ENCODE data around the gene MECP2. TPM values are rescaled to one million over a fixed set of nuclear protein-coding genes. Genes with fewer than 3 reads are reported as not detected.
A peak's percentile ranks its signal among the peaks of the same experiment; 100 is the strongest.
"Not testable (repeated sequence)": the region's sequence is repeated elsewhere in the genome, so short reads cannot be mapped to it uniquely, and the experiment has no call there.

The MECP2 gene
- 29.0 TPM for polyA plus RNA-seq (ENCODE audit: insufficient read length)
- long read RNA-seq, donor 1, full-length matches to known transcripts, result 18 of 24 reads
- long read RNA-seq, donor 1, partial matches to known transcripts, result 6 of 24 reads
- long read RNA-seq, donor 1, other reads (novel, unspliced or antisense), result 0 of 24 reads
- long read RNA-seq, donor 2, full-length matches to known transcripts, result 11 of 18 reads
- long read RNA-seq, donor 2, partial matches to known transcripts, result 7 of 18 reads
- long read RNA-seq, donor 2, other reads (novel, unspliced or antisense), result 0 of 18 reads
- long read RNA-seq, donor 3, full-length matches to known transcripts, result 10 of 10 reads
- long read RNA-seq, donor 3, partial matches to known transcripts, result 0 of 10 reads
- long read RNA-seq, donor 3, other reads (novel, unspliced or antisense), result 0 of 10 reads
- long read RNA-seq, donor 4, partial matches to known transcripts, result 0 of 1 reads
- long read RNA-seq, donor 4, other reads (novel, unspliced or antisense), result 0 of 1 reads
- long read RNA-seq, donor 5, full-length matches to known transcripts, result 20 of 20 reads
- long read RNA-seq, donor 5, partial matches to known transcripts, result 0 of 20 reads
- long read RNA-seq, donor 5, other reads (novel, unspliced or antisense), result 0 of 20 reads
- long read RNA-seq, donor 6, full-length matches to known transcripts, result 9 of 14 reads
- long read RNA-seq, donor 6, partial matches to known transcripts, result 5 of 14 reads
- long read RNA-seq, donor 6, other reads (novel, unspliced or antisense), result 0 of 14 reads
- long read RNA-seq, donor 7, full-length matches to known transcripts, result 12 of 12 reads
- long read RNA-seq, donor 7, partial matches to known transcripts, result 0 of 12 reads
- long read RNA-seq, donor 7, other reads (novel, unspliced or antisense), result 0 of 12 reads
- long read RNA-seq, donor 8, full-length matches to known transcripts, result 3 of 3 reads
- long read RNA-seq, donor 8, partial matches to known transcripts, result 0 of 3 reads
- long read RNA-seq, donor 8, other reads (novel, unspliced or antisense), result 0 of 3 reads

DNA sequence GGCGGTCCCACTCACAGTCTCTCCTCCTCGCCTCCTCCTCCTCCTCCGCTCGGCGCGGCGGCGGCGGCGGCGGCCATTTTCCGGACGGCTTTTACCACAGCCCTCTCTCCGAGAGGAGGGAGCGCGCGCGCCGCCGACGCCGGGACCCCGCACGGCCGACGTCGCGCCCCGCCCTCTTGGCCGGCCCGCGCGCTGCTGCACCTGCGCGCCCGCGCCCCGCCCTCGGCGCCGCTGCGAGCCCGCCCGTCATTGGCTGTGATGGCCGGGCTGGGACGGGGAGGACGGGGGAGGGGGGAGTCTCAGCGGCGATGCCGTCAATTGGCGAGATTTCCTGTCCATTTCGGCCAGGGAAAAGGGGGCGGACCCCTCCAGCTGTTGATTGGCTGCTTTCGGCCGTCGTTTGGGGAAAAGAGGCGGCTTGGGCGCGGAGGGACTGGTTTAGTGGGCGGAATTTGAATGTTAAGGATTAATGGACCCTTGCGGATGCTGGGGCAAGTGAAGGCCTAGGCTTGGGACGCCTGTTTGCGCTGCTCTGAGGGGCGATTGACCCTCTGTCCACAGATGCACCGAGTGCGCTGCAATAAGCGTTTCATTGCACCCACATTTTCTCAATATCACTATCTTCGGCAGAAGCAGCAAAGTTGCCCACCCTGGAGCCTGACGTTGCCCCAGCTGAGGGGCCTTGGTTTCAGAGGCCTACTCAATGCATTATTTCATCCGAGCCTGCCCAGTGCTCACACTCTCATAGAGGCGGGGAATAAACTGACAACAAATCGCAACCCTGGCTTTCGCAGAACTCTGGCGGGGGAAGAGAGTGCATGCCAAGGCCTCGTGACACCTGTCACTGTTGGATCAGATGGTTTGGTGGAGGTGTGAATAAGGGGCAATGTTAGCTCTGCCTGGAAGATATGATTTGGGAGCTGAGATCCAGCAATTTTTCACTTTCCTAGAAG is at the start of gene MECP2:
MECP2 (minus strand) TSS at position 129 of the 953 bp plus-strand sequence.
- DNase-seq, result peak; percentile 91

DNA sequence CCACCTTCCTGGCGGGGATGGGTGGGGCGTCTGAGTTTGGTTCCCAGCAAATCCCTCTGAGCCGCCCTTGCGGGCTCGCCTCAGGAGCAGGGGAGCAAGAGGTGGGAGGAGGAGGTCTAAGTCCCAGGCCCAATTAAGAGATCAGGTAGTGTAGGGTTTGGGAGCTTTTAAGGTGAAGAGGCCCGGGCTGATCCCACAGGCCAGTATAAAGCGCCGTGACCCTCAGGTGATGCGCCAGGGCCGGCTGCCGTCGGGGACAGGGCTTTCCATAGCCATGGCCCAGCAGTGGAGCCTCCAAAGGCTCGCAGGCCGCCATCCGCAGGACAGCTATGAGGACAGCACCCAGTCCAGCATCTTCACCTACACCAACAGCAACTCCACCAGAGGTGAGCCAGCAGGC is 46.5 kb upstream of the MECP2 start, which contains the start of gene OPN1LW:
OPN1LW (plus strand) TSS at position 234 of the 400 bp plus-strand sequence; CDS start at position 275, 41 bp downstream.
- not testable (repeated sequence) for DNase-seq

DNA sequence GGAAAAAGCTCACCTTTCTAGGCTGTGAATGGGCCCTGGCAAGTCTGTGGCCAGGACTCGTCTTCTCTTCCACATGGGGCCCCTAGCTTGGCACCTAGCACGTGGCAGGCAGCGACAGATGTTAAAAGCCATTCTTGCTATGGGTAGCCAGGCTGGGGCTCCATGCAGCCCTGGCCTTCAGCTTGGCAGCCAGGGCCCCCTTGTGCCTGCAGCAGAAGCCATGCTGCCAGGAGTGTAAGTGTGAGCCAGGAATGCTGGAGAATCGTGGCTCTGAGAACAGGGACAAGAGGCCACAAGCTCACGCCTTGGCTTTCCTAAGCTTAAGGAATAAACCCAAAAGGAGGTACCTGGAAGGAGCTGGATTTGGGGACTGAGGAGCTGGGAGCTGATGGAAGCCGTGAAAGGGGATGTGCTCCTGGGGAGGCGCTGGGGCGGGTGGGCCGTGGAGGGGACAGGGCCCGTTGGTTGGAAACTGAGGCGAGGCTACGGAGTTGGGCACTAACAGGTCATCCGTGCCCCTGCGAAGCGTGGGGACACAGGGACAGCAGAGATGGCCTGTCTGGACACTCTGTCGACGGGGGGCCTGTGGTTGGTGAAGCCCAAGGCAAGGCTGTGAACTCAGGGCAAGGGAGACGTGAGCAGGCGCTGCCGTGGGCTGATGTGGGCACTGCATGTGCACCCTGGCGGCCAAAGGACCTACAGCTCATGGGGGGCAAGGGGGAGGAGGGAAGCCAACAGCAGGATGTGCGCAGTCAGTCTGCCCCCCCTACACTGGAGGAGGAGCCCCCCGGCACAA is 45.6 kb upstream of the MECP2 start:
- no peak for DNase-seq

DNA sequence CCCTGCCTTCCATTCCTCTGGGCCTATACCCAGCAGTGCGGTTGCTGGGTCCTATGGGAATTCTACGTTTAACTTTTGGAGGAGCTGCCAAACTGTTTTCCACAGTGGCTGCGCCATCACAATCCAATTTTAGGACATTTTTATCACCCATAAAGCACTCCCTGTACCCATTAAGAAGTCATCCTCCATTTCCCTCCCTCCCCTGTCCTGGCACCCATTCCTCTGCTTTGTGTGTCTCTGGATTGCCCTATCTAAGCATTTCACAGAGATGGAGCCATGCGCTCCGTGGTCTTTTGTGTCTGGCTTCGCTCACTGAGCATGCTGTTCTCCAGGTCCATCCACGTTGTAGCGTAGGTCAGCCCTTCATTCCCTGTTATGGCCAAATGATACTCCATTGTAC is 44.9 kb upstream of the MECP2 start:
- no peak for DNase-seq

DNA sequence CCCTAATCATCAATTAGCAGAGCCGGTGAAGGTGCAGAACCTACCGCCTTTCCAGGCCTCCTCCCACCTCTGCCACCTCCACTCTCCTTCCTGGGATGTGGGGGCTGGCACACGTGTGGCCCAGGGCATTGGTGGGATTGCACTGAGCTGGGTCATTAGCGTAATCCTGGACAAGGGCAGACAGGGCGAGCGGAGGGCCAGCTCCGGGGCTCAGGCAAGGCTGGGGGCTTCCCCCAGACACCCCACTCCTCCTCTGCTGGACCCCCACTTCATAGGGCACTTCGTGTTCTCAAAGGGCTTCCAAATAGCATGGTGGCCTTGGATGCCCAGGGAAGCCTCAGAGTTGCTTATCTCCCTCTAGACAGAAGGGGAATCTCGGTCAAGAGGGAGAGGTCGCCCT is 43.2 kb upstream of the MECP2 start:
- DNase-seq, result no peak

DNA sequence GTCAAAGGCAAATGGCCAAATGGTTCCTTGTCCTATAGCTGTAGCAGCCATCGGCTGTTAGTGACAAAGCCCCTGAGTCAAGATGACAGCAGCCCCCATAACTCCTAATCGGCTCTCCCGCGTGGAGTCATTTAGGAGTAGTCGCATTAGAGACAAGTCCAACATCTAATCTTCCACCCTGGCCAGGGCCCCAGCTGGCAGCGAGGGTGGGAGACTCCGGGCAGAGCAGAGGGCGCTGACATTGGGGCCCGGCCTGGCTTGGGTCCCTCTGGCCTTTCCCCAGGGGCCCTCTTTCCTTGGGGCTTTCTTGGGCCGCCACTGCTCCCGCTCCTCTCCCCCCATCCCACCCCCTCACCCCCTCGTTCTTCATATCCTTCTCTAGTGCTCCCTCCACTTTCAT is 42.7 kb upstream of the MECP2 start:
- no peak for DNase-seq

DNA sequence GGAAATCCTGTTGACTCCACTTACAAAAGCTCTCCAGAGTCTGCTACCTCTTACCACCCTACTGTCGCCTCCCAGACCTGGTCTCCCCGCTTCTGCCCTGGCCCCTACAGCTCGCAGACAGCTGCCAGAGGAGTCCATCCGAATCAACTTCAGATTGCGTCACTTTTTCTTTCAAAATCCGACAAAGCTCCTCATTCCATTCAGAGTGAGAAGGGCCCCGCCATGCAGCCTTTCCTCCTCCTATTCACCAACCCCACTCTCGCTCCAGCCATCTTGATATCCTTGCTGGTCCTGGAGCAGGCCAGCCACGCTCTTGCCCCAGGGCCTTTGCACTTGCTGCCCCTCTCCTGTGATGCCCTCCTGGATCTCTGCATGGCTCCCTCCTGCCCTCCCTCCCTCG is 41.3 kb upstream of the MECP2 start:
- no peak for DNase-seq

DNA sequence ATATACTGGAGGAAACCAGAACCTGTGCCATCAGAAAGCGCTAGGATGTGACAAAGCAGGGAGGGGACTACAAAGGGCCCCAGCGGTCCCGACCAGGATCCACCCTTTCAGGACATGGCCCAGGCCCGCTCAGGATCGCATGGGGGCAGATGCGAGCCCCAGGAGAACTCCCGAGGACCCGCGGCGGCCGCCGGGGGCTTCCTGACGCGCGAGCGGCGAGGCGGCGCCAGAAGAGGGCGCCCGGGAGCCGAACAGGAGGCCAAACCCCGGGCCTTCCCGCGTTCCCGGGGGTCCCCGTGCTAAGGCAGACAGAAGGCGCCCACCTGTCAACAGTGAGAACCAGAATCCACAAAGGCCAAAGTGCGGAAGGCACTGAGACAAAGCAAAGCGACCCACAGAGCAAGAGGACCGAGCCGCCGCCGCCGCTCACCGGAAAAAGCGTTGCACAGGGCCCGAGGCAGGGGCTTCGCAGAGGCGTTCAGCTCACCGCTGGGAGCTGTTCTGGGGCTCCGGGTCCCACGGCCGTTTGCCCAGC is 39.2 kb upstream of the MECP2 start:
- peak; percentile 64 for DNase-seq

DNA sequence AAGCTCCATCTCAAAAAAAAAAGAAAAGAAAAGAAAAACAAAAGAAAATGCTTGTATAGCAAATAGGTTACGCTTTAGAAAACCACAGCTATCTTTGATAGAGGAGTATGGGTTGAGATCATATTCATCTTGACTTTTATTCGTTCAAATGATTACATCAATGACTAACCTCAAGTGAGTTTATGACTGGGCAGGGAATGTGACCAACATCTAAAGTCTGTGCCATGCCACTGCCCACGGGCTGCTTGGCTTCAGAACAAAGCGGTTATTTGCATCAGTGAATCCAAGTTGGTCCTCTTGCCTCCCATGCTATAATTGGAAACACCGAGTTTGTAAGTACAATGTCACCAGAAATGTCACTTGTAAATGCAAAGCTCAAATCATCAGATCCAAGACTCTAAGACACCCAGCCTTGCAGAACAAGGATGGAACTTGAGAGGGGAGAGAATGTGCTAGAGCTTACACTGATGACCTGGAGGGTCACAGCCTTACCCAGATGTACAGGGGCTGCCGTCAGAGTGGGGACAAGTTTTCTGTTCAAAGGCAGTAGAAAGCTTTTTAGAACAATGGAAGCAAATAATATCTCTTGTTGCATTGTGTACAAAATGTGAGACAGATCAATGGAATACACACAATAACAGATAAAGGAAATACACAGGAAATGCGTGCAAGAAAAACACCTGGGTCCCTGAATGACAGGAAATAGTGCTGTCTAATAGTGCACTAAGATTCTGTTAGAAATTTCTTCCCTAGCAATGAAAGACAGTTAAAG is 38.1 kb upstream of the MECP2 start:
- no peak for DNase-seq

DNA sequence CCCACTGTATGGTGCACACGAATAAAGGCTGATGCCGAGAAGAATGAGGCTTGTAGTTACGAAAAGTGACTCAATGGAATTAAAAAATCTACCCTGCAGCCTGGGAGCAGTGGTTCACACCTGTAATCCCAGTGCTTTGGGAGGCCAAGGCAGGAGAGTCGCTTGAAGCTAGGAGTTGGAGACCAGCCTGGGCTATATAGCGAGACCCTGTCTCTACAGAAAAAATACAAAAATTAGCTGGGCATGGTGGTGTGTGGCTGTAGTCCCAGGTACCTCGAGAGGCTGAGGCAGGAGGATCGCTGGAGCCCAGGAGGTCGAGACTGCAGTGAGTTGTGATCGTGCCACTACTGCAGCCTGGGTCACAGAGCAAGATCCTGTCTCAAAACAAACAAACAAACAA is 34.8 kb upstream of the MECP2 start:
- DNase-seq, result no peak

DNA sequence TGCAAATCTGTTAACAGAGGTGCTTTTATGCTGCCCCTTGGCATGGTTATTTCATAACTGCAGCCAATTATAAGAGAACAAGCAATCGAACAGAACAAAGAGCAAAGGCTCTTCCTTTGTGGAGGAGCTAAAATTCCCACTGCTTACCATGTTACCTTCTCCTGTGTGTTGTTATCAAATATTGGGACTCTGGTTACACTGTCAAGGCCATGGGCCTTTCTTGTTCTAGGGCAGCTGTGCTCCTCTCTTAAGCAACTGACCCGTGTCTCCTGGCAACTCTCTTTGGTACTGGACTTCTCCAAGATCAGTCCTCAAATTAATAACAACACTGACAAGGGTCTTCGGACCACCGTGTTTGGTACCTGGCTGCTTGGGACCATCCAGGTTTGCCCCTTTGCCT is 34.4 kb upstream of the MECP2 start:
- no peak for DNase-seq

DNA sequence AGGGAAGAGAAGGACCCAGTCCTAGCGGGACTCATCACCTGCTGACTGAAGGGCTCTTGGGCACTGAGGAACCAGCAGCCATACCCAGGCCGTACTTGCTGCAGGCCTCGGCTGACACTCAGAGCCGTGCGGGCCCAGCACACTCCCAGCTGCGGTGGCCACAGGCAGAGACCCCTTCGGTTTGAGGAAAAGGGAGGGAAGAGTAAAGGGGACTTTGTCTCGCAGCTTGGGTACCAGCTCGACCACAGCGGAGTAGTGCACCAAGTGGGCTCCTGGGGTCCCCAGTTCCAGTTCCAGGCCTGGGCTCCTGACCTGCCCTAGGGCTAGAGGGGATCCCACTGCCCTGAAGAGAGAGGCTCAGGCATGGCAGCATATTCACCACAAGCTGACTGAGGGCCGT is 28.6 kb upstream of the MECP2 start:
- no peak for DNase-seq

DNA sequence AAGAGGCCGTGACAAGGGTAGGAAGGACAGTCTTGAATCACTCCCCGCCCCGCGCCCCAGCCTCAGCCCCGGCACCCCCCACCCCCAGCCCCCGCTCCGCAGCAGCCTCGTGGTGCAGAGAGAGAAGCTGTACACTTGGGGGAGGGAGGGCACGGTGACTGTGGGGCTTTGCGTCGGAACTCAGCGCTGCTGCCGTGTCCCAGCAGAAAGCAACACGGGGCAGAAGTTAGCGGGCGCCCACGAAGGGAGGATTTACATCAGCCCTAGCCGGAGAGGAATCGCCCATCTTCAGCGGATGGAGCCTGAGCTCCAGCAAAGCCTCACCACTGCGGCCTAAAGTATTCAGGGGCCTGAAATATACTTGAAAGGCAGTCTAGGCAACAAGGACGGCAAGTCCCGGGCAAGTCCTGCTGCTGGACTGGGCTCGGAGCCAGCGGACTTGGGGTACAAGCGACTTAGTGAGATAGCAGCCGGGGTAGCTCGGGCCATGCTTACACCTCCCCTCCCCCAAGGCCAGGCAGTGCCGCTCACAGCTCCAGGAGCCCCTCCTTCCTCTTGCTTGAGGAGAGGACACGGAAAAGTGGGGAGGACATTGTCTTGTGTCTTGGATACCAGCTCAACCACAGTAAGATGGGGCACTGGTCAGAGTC is 28.0 kb upstream of the MECP2 start:
- DNase-seq, result no peak

DNA sequence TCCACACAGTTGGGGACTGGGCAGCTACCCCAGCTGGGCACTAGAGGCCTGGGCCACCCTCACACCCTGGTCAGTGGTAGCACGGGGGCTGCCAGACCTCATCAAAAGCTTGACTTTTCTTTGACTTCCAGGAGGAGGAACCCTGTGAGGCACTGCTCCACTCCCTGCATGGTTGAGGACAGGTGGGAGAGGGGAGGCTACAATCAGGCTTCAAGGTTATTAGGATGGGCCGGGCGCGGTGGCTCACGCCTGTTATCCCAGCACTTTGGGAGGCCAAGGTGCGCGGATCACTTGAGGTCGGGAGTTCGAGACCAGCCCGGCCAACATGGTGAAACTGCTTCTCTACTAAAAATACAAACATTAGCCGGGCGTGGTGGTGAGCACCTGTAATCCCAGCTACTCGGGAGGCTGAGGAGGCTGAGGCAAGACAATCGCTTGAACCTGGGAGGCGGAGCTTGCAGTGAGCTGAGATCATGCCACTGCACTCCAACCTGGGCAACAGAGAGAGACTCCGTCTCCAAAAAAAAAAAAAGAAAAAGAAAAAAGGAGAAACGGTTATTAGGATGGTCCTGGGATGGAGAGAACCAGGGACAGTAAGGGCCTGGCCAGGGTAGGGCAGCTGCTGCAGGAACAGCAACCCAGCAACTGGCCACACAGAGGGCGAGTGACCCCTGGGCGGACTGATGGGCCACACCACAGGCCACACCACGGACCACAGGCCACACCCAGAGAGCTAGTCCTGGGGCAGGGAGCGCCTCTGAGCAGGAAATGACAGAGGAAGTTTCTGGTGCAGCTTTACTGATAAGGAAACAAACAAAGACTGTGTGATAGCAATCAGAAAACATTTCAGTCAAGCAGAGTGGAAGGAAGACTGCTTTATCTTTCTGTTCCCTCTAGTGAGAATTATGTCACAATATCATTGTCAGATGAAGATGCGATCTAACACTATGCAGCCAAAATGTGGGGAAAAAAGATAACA is 26.0 kb upstream of the MECP2 start:
- no peak for DNase-seq

DNA sequence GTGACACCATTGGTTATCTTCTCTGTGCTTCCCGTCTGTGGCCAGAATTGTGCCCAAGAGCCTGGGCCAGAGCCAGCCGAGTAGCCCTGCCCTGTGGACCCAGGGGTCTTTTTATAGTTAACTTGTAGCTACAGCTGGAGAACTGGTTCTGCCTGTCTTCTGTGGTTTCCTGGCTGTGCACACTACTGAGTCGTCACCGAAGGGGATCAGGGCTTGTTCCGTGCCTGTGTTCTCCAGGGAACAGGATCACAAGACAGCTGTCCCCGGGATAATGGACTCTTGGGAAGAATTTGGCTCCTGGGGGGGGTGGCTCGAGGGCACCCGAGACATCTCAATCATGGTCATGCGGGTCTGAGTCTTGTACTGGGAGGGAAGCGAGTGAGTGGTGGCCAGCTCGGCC is 24.4 kb upstream of the MECP2 start:
- DNase-seq, result no peak

DNA sequence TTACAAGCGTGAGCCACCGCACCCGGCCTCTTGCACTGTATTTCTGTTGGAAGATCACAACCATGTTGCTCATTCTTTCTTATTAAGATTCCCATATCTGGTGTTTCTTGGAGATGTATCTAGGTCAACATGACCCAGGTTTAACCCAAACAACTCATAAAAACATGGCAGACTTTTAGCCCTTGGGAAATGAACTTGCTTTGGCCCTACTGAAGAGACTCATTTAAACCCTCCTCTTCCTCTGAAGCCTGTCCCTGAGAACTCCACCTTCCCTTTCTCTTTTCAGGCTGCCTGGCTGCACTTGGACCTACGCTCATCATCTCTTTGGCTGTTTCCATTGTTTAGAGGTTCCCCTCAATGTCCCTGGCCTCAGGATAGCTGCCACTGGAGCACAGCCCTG is 23.7 kb upstream of the MECP2 start:
- DNase-seq, result no peak

DNA sequence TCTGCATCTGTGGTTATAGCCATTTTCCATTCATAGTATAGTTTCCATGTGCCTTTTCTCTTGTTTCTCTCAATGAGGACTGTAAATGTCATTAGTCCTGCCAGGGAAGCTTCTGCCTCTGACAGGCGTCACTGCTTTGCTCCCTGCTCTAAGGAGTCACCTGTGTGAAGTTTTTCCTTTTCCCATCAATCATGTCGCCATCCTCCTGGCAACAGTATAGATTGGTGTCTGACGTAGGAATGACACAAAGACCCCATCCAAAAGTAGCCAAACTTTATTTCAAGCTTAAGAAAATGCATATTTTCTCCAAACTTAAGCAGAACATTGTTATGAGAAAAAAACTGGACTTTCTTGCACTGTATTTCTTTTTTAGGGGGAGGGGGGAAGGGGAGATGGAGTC is 23.1 kb upstream of the MECP2 start:
- no peak for DNase-seq

DNA sequence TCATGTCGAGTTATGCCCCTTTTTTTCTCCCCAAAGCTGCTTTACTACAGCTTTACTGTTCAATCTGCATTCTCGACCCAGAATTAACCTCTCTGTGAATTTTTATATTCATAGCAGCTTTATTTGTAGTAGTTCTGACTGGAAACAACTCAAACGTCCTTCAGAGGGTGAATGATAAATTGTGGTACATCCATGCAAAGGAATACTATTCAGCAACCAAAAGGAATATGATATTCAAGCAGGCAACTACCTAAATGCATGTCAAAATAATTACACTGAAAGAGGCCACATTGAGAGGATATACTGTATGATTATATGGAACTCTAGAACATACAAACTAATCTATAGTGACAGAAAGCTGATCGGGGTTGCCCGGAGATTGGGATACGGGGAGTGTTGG is 20.0 kb upstream of the MECP2 start:
- no peak for DNase-seq
